DND-41 (cell line): Measurements from ENCODE around the gene FTO.

ENCODE experiments used
- CTCF ChIP-seq: IDR thresholded peaks from 2 replicates; pipeline ENCODE4 v1.5.1; 2012; ENCODE audit warnings: borderline replicate concordance, low read length, moderate library complexity, mild to moderate bottlenecking; ENCODE audit not compliant: poor library complexity, severe bottlenecking; ENCODE audit errors: extremely low read depth
- EZH2 ChIP-seq: IDR thresholded peaks from 3 replicates; pipeline ENCODE4 v1.6.1; 2012; ENCODE audit warnings: borderline replicate concordance, low read depth, mild to moderate bottlenecking, moderate library complexity, low read length, inconsistent platforms; ENCODE audit not compliant: severe bottlenecking

- TF ChIP-seq EZH2 = no peak
- no peak for TF ChIP-seq CTCF
Measured at GRCh38 chr16:53973021-53973420, 269.1 kb downstream of the FTO start.
